KG1 (cell line): ENCODE measurements around the gene AADACL4.
"Not testable (repeated sequence)": the region's sequence is repeated elsewhere in the genome, so short reads cannot be mapped to it uniquely, and the experiment has no call there.

ENCODE experiments used
- DNase-seq: peaks from one replicate; lab custom pipeline; 2025; lab: John Stamatoyannopoulos, UW

AADACL4 gene

GRCh38 chr1:12629985-12630760, 13.7 kb upstream of the AADACL4 start:
- DNase-seq = no peak

DNA sequence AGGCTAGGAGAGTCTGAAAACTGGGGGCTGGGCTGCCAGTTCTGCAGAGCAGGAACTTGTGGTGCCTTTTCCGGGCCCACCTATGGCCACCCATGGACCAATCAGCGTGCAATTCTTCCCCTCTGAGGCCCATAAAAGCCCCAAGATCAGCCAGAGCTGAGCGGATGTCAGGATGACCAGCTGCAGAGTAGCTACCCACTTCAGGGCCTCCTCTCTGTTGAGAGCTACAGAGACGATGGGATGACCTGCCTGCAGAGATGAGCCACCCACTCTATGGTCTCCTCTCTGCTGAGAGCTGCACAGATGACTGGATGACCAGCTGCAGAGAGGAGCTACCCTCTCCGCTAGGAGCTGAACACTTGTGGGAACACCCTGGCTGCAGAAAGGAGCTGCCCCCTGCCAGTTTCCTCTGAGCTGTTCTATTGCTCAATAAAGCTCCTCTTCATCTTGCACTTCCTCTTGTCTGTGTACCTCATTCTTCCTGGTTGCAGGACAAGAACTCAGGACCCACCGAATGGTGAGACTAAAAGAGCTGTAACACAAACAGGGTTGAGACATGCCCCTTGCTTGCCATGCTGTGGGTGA, 12.8 kb upstream of the AADACL4 start:
- no peak for DNase-seq

- no peak for DNase-seq
These were observed 12.3 kb upstream of the AADACL4 start for GRCh38 chr1:12631571-12631970.

DNA sequence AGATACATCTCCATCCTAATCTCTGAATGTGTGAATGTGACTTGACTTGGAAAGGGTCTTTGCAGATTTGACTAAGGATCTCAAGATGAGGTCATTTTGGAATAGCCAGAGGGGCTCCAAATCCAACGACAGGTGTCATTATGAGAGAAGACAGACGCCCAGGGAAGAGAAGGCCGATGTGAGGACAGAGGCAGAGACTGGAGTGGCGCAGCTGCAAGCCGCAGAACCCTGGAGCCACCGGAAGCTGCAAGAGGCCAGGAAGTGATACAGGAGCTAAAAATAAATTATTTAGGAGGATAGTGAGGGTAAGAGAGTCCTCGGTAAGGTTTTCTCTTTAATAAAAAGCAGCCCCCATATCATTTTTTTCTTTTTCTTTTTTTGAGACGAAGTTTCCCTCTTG, 9.7 kb upstream of the AADACL4 start:
- DNase-seq = no peak

GRCh38 chr1:12634696-12635202, 9.1 kb upstream of the AADACL4 start:
- DNase-seq = no peak

- no peak for DNase-seq
These were observed 7.6 kb upstream of the AADACL4 start for GRCh38 chr1:12636098-12636950.

GRCh38 chr1:12637693-12638092, 6.2 kb upstream of the AADACL4 start:
- no peak for DNase-seq

- no peak for DNase-seq
These were observed 3.5 kb upstream of the AADACL4 start for GRCh38 chr1:12640237-12640957.

DNA sequence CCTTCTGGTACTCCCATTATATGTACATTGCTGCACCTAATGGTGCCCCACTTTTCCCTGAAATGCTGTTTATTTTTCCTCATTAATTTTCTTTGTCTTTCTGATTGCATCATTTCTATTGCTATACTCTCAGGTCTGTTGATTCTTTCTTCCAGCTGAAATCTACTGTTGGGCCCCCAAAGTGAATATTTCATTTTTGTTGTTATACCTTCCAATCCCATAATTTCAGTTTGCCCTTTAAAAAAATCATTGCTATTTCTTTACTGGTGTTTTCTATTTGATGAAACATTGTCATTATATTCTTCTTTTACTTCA, 3.0 kb upstream of the AADACL4 start:
- DNase-seq = no peak

GRCh38 chr1:12643079-12643478, 806 bp upstream of the AADACL4 start:
- DNase-seq = no peak

DNA sequence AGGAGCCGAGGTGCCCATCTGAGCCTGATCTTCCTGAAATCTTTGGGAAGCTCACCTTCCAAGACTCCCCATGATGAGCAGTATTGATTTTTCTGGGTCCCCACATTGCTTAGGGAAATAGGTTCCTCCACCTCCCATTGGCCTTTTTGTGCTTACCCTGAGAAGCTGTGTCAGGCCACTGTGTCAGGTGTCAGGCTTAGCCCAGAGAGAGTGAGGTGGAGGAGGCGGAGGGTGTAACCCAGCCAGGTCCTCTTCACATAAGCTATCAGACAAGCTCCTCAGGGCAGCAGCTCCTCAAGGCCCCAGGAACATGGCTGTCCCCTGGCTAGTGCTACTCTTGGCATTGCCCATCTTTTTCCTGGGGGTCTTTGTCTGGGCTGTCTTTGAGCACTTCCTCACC, 352 bp downstream of the AADACL4 start:
- DNase-seq = no peak

DNA sequence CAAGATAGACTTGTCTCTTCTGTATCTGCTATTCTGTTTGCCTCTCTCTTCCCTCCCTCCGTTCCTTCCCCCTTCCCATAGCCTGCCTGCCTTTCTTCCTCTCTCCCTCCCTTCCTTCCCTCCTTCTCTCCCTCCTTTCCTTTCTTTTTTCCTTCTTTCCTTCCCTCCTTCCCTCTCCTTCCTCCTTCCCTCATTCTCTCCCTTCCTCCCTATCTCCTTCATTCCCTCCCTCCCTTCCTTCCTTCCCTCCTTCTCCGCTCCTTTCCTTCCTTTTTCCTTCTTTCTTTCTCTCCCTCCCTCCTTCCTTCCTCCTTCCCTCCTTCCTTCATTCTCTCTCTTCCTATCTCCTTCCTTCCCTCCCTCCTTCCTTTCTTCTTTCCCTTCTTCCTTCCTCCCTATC, 944 bp downstream of the AADACL4 start:
- DNase-seq = no peak

- not testable (repeated sequence) for DNase-seq
These were observed 1.5 kb downstream of the AADACL4 start for GRCh38 chr1:12645401-12645800.

- DNase-seq = no peak
These were observed 4.9 kb downstream of the AADACL4 start for GRCh38 chr1:12648741-12649140.

GRCh38 chr1:12649971-12650421, 6.1 kb downstream of the AADACL4 start:
- no peak for DNase-seq

DNA sequence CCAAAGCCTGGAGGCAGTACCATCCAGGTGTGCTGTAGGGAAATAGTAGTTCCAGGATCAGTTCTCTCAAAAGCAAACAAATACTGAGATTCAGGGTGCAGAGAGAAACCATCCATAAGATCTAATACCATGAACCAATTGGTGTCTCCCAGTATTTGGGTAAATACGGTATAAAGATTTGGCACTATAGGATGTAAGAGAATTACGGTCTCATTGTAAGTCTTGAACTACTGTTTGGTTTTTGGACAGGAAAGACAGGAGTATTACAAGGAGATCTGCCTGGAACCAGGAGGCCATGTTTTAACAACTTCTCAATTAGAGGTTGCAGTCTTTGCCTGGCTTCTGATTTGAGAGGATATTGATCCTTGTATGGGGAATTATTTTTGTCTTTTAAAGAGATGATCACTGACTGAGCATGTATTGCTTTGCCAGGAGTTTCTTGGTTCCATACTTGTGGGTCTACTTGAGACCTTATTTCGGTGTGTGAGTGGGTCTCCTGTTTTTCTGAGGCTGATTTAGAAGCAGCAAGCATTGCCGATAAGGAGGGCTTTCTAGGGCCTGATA, 10.2 kb downstream of the AADACL4 start:
- no peak for DNase-seq

- DNase-seq = no peak
These were observed 10.8 kb downstream of the AADACL4 start for GRCh38 chr1:12654657-12655056.

DNA sequence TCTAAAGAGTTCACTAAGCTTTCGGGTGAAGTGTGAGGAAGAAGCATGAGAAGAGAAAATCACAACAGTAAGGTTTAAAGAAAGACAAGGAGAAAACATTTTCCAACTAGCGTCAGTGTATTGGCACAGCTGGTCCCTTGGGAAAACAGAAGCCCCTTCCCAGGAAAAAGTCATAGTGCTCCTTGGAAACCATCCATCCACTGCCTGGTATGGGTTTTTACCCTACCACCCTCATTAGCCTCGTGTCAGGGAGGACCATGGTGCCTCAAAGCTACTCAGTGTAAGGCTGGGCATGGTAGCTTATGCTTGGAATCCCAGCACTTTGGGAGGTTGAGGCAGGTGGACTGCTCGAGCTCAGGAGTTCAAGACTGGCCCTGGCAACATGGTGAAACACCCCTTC, 12.7 kb downstream of the AADACL4 start:
- DNase-seq = no peak

DNA sequence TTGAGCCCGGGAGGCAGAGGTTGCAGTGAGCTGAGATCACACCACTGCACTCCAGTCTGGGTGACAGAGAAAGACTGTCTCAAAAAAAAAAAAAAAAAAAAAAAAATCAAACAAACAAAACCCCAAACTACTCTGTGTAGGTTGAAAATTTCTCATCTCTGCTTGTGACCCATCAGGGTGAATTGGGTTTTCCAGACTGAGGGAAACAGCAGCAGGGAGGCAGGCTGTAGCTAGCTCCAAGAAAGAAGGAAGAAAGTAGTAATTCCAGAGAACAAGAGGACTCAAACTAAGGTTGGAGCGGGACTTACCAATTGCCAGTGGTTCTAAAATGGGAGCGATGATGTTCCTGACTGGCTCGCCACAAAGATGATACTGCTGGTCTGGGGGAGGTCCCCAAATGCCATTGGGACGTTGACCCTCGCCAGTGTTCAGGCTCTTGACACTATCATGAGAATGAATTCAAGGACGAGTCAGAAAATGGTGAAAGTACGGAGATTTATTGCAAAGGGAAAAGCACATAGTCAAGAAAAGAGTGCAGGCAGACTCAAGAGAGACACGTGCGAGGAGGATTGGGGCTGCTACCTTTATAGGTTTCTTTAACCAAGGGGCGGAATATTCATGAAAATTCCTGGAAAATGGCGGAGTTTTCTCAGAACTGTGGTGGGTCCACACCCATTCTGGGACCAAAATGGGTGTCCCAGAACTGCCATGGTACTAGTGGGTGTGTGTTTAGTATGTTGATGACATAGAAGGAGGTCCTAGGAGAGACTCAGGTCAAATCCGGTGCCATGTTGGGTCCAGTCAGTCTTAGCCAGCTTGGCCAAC, 13.4 kb downstream of the AADACL4 start:
- no peak for DNase-seq

DNA sequence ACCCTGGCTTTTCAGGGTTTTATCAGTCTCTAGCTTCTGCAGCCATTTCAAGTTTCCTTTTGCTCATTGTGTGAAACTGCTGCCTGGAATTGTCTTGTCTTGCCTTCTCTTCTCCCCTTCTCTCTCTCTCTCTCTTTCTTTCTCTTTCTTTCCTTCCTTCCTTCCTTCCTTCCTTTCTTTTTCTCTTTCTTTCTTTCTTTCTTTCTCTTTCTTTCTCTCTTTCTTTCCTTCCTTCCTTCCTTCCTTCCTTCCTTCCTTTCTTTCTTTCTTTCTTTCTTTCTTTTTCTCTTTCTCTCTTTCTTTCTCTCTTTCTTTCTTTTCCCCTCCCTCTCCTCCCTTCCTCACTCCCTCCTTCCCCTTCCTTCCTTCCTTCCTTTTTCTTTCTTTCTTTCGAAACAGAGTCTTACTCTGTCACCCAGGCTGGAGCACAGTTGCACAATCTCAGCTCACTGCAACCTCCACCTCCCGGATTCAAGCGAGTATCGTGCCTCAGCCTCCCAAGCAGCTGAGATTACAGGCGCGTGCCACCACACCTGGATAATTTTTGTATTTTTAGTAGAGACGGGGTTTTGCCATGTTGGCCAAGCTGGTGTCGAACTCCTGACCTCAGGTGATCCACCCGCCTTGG, 14.1 kb downstream of the AADACL4 start:
- not testable (repeated sequence) for DNase-seq
